ENCODE data around the gene CRK. TPM values are rescaled to one million over a fixed set of nuclear protein-coding genes. Genes with fewer than 3 reads are reported as not detected.
A peak's percentile ranks its signal among the peaks of the same experiment; 100 is the strongest.

The CRK gene
- polyA plus RNA-seq, 3 donors, result 22.3 to 28.0 (median 26.5) TPM

- no peaks in the 10 kb centered on the region for H3K79me2 ChIP-seq (ENCODE audit: insufficient read depth, low read length)
- peak overlapping the region; percentile 50 to 82 for H3K4me3 Mint-ChIP-seq
- peaks cover 0 to 7% of the 10 kb centered on the region in 2 donors for H3K9me3 ChIP-seq (replicated peaks in 1 of 2; ENCODE audit: control insufficient read depth in 1 of 2, insufficient read depth in 1 of 2, low read length in 2 of 2)
- peak; percentile 85 to 93 (median 88) for DNase-seq
- TF ChIP-seq CTCF (IDR thresholded peaks at IDR 0.05), result no peak
- no peak overlapping the region for H3K27ac ChIP-seq (ENCODE audit: low read depth in 1 of 2, low read length in 2 of 2)
- peak overlapping the region in 1 of 3 experiments; percentile 54 for H3K4me3 ChIP-seq (replicated peaks in 1 of 3; ENCODE audit: low read depth in 2 of 3, low read length in 3 of 3)
- H2AFZ ChIP-seq (ENCODE audit: insufficient read depth, low read depth, low read length, poor library complexity, severe bottlenecking), result no peak overlapping the region
- H3K27me3 ChIP-seq (ENCODE audit: control insufficient read depth in 2 of 2, insufficient read depth in 2 of 2, low read length in 2 of 2), result peaks cover 0 to 56% of the 10 kb centered on the region in 2 donors
- H3K4me2 ChIP-seq (replicated peaks; ENCODE audit: extremely low read depth, low read length, poor library complexity, severe bottlenecking), result peak overlapping the region; percentile 66
- H3K36me3 ChIP-seq (replicated peaks in 1 of 2; ENCODE audit: control insufficient read depth in 1 of 2, insufficient read depth in 2 of 2, low read length in 2 of 2), result no peaks in the 10 kb centered on the region
- peaks cover 39% of the 10 kb centered on the region for H3K4me1 Mint-ChIP-seq
- peaks cover 9% of the 10 kb centered on the region for H4K20me1 ChIP-seq (ENCODE audit: insufficient read depth, low read length)
- H3K27ac Mint-ChIP-seq, result peak overlapping the region; percentile 73 to 90 (median 86)
- intact Hi-C loops (cut with micrococcal nuclease), result no loop called here
- WGBS (ENCODE audit: insufficient coverage), result 15% methylated on average over 20 of the region's 21 CpGs
- no peak overlapping the region for H3K9ac ChIP-seq (ENCODE audit: insufficient read depth, low read length, poor library complexity, severe bottlenecking)
- H3K4me1 ChIP-seq (ENCODE audit: control insufficient read depth in 1 of 2, insufficient read depth in 2 of 2, low read length in 2 of 2), result peaks cover 42 to 46% of the 10 kb centered on the region in 2 donors
- peaks cover 17 to 19% of the 10 kb centered on the region in 2 donors for H3K36me3 Mint-ChIP-seq
- peaks cover 32 to 72% (median 57%) of the 10 kb centered on the region in 3 donors for H3K27me3 Mint-ChIP-seq (ENCODE audit: low read depth in 3 of 3)
- H3K9me3 Mint-ChIP-seq, result peaks cover 0 to 12% (median 8%) of the 10 kb centered on the region in 7 donors
Observed at GRCh38 chr17:1467898-1468492, 12.0 kb upstream of the CRK start.

- Mint-ChIP-seq H3K9me3 (peaks cover 0 to 12% (median 9%) of the 10 kb centered on the region in 7 donors), H3K36me3 (peaks cover 19 to 20% of the 10 kb centered on the region in 2 donors), H3K27ac (peak overlapping the region in 1 of 7 donors; percentile 41), H3K27me3 (ENCODE audit: low read depth in 3 of 3) (peaks cover 31 to 70% (median 57%) of the 10 kb centered on the region in 3 donors), H3K4me3 (no peak overlapping the region), H3K4me1 (peaks cover 45% of the 10 kb centered on the region)
- H3K9ac ChIP-seq (ENCODE audit: insufficient read depth, low read length, poor library complexity, severe bottlenecking), result no peak overlapping the region
- H3K79me2 ChIP-seq (ENCODE audit: insufficient read depth, low read length), result no peaks in the 10 kb centered on the region
- H3K27ac ChIP-seq (ENCODE audit: low read depth in 1 of 2, low read length in 2 of 2), result no peak overlapping the region
- H3K27me3 ChIP-seq (ENCODE audit: control insufficient read depth in 2 of 2, insufficient read depth in 2 of 2, low read length in 2 of 2), result peaks cover 0 to 52% of the 10 kb centered on the region in 2 donors
- WGBS (ENCODE audit: insufficient coverage), result 91% methylated on average over 4 of the region's 16 CpGs
- intact Hi-C loops (cut with micrococcal nuclease), result no loop called here
- no peak for DNase-seq
- H2AFZ ChIP-seq (ENCODE audit: insufficient read depth, low read depth, low read length, poor library complexity, severe bottlenecking), result no peak overlapping the region
- no peaks in the 10 kb centered on the region for H3K36me3 ChIP-seq (replicated peaks in 1 of 2; ENCODE audit: control insufficient read depth in 1 of 2, insufficient read depth in 2 of 2, low read length in 2 of 2)
- no peak for TF ChIP-seq CTCF (IDR thresholded peaks at IDR 0.05)
- no peak overlapping the region for H3K4me3 ChIP-seq (replicated peaks in 1 of 3; ENCODE audit: low read depth in 2 of 3, low read length in 3 of 3)
- peaks cover 49 to 54% of the 10 kb centered on the region in 2 donors for H3K4me1 ChIP-seq (ENCODE audit: control insufficient read depth in 1 of 2, insufficient read depth in 2 of 2, low read length in 2 of 2)
- H3K9me3 ChIP-seq (replicated peaks in 1 of 2; ENCODE audit: control insufficient read depth in 1 of 2, insufficient read depth in 1 of 2, low read length in 2 of 2), result peaks cover 0 to 7% of the 10 kb centered on the region in 2 donors
- peaks cover 9% of the 10 kb centered on the region for H4K20me1 ChIP-seq (ENCODE audit: insufficient read depth, low read length)
- no peak overlapping the region for H3K4me2 ChIP-seq (replicated peaks; ENCODE audit: extremely low read depth, low read length, poor library complexity, severe bottlenecking)
Observed at GRCh38 chr17:1467258-1467657, 11.2 kb upstream of the CRK start.
